ENCODE results near the gene TBX15.

DNA sequence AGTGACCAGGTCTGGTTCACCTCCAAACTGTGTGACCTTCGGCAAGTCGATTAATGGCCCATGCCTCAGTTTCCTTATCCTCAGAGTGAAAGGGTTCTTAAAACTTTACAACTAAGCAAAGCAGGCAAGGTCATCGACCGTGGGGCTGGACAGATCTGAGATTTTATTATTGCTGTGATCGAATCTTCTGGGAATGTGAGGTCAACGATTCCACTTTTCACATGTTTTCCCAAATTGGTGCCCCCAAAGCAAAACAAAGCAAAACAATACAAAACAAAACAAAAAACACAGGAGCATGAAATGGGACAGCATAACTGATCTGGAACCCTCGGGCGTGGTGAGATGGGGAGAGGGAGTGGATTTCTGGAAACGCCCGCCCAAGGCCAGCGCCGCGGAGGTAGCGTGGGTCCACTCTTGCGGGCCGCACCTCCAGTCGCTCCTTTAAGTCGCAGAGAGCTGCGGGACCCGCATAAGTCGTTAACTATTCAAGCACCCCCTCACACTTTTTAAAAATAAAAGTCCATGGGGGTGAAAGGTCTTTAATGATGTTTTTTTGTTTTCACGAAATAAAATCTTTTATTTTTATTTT is 4.2 kb upstream of the TBX15 start:
- TF ChIP-seq, protein P1, sequence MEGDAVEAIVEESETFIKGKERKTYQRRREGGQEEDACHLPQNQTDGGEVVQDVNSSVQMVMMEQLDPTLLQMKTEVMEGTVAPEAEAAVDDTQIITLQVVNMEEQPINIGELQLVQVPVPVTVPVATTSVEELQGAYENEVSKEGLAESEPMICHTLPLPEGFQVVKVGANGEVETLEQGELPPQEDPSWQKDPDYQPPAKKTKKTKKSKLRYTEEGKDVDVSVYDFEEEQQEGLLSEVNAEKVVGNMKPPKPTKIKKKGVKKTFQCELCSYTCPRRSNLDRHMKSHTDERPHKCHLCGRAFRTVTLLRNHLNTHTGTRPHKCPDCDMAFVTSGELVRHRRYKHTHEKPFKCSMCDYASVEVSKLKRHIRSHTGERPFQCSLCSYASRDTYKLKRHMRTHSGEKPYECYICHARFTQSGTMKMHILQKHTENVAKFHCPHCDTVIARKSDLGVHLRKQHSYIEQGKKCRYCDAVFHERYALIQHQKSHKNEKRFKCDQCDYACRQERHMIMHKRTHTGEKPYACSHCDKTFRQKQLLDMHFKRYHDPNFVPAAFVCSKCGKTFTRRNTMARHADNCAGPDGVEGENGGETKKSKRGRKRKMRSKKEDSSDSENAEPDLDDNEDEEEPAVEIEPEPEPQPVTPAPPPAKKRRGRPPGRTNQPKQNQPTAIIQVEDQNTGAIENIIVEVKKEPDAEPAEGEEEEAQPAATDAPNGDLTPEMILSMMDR (IDR thresholded peaks at IDR 0.05; ENCODE audit: low read depth, low read length) = no peak
- TF ChIP-seq POLR2A (IDR thresholded peaks at IDR 0.05; ENCODE audit: extremely low read depth, insufficient read length) (no peak), MAX (IDR thresholded peaks at IDR 0.05; ENCODE audit: low read depth, low read length) (no peak), MYC (IDR thresholded peaks at IDR 0.05; ENCODE audit: low read depth, low read length) (no peak)
